Measurements from ENCODE around the gene BSPRY. TPM values are rescaled to one million over a fixed set of nuclear protein-coding genes. Genes with fewer than 3 reads are reported as not detected.

Gene BSPRY
- total and polyA plus RNA-seq, 2 experiments from 2014 or later: 4.8 to 6.6 TPM

DNA sequence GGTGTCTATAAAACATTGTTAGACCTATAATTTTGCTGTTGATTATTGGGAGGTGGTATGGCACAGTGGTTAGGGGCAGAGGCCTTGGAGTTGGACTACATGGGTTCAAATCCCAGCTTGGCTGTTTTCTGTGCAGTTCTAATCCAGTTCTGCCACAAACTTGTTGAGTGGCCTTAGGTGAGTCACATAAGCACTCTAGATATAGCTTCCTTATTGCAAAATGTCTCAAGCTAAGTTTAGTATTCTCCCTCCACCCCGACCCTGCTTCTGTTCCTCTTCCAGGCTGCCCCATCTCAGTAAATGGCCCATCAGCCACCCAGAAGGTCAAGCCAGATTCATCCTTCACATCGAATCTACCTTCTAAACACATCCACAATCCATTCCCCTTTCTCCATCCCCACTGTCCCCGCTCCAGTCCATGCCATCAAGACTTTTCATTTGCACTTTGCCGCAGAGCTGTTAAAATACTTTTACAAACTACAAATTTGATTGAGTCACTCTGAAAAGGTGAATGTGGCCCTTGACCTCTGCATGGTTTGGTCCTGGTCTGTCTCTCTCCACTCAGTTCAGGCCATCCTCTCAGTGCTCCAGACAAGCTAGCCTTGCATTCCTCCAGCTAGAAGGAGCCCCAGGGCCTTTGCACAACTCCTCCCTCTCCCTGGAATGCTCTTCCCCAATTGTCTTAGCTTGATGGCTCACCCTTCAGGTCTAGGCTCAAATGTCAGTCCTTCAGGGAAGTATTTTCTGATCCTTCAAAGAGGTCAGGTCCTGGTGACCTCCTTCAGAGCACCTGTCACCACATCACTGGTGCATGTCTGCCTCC is 37.4 kb downstream of the BSPRY start (continued):
- TF ChIP-seq, protein P1, sequence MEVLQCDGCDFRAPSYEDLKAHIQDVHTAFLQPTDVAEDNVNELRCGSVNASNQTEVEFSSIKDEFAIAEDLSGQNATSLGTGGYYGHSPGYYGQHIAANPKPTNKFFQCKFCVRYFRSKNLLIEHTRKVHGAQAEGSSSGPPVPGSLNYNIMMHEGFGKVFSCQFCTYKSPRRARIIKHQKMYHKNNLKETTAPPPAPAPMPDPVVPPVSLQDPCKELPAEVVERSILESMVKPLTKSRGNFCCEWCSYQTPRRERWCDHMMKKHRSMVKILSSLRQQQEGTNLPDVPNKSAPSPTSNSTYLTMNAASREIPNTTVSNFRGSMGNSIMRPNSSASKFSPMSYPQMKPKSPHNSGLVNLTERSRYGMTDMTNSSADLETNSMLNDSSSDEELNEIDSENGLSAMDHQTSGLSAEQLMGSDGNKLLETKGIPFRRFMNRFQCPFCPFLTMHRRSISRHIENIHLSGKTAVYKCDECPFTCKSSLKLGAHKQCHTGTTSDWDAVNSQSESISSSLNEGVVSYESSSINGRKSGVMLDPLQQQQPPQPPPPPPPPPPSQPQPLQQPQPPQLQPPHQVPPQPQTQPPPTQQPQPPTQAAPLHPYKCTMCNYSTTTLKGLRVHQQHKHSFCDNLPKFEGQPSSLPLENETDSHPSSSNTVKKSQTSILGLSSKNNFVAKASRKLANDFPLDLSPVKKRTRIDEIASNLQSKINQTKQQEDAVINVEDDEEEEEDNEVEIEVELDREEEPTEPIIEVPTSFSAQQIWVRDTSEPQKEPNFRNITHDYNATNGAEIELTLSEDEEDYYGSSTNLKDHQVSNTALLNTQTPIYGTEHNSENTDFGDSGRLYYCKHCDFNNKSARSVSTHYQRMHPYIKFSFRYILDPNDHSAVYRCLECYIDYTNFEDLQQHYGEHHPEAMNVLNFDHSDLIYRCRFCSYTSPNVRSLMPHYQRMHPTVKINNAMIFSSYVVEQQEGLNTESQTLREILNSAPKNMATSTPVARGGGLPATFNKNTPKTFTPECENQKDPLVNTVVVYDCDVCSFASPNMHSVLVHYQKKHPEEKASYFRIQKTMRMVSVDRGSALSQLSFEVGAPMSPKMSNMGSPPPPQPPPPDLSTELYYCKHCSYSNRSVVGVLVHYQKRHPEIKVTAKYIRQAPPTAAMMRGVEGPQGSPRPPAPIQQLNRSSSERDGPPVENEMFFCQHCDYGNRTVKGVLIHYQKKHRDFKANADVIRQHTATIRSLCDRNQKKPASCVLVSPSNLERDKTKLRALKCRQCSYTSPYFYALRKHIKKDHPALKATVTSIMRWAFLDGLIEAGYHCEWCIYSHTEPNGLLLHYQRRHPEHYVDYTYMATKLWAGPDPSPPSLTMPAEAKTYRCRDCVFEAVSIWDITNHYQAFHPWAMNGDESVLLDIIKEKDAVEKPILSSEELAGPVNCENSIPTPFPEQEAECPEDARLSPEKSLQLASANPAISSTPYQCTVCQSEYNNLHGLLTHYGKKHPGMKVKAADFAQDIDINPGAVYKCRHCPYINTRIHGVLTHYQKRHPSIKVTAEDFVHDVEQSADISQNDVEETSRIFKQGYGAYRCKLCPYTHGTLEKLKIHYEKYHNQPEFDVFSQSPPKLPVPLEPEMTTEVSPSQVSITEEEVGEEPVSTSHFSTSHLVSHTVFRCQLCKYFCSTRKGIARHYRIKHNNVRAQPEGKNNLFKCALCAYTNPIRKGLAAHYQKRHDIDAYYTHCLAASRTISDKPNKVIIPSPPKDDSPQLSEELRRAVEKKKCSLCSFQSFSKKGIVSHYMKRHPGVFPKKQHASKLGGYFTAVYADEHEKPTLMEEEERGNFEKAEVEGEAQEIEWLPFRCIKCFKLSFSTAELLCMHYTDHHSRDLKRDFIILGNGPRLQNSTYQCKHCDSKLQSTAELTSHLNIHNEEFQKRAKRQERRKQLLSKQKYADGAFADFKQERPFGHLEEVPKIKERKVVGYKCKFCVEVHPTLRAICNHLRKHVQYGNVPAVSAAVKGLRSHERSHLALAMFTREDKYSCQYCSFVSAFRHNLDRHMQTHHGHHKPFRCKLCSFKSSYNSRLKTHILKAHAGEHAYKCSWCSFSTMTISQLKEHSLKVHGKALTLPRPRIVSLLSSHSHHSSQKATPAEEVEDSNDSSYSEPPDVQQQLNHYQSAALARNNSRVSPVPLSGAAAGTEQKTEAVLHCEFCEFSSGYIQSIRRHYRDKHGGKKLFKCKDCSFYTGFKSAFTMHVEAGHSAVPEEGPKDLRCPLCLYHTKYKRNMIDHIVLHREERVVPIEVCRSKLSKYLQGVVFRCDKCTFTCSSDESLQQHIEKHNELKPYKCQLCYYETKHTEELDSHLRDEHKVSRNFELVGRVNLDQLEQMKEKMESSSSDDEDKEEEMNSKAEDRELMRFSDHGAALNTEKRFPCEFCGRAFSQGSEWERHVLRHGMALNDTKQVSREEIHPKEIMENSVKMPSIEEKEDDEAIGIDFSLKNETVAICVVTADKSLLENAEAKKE (CRISPR knock-in tag; IDR thresholded peaks at IDR 0.05): no peak
- TF ChIP-seq EZH2phosphoT487 (IDR thresholded peaks at IDR 0.05; ENCODE audit: unreplicated experiment) (no peak), CTCF (conservative IDR thresholded peaks at IDR 0.05; ENCODE audit: low read depth in 2 of 2) (no peak)

DNA sequence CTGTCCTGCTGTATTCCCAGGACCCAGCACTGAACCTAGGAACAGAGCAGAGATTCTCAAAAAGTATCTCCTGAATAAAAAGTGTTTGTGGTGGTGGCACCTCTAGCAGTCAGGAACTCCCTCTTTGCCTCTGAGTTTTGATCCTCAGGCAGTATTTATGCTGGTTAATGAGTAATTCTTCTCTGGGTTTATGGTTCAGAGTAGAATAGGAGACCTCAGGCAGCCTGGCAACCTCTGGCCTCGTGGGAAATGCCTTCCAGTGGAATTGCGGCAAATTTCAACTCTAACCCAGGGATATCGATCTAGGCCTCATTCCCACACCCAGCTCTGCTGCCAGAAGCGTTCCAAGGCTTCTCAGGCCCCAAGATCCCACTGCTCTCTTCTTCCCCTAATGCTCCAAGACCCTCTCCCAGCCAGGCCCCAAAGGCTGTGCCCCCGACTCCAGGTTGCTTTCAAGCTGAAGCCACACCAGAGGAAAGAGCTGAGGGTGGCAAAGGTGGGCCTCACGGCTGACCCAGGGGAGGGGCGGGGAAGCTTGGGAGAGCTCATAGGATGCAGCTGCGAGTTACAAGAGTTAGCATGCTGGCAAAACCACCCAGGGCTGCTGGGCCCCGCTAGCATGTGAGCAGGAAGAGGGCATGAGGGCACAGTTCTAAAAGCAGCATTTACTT is 38.4 kb downstream of the BSPRY start:
- Mint-ChIP-seq H3K27ac (no peak overlapping the region), H3K9me3 (no peaks in the 10 kb centered on the region), H3K4me1 (no peaks in the 10 kb centered on the region), H3K36me3 (ENCODE audit: low read depth) (peaks cover 8% of the 10 kb centered on the region; the same call in 1 of the 3 replicates), H3K27me3 (ENCODE audit: insufficient read depth, low read depth, poor library complexity) (peaks cover 5% of the 10 kb centered on the region), H3K4me3 (no peak overlapping the region)
- no peak overlapping the region for H2AFZ ChIP-seq
- H3K4me2 ChIP-seq: no peak overlapping the region
- H3K79me2 ChIP-seq (replicated peaks; ENCODE audit: insufficient read depth): no peaks in the 10 kb centered on the region
- no peaks in the 10 kb centered on the region for H3K27me3 ChIP-seq (ENCODE audit: insufficient read depth)
- H3K27ac ChIP-seq (ENCODE audit: low read depth): no peak overlapping the region
- no peaks in the 10 kb centered on the region for H3K9me2 ChIP-seq (ENCODE audit: insufficient read depth)
- no peaks in the 10 kb centered on the region for H3K36me3 ChIP-seq (ENCODE audit: insufficient read depth)
- DNase-seq (ENCODE audit: low spot score): no peak
- no peaks in the 10 kb centered on the region for H3K4me1 ChIP-seq (ENCODE audit: insufficient read depth)
- no peak for ATAC-seq
- peaks cover 2% of the 10 kb centered on the region; the same call in 1 of the 2 replicates for H4K20me1 ChIP-seq (replicated peaks; ENCODE audit: insufficient read depth)
- H3K4me3 ChIP-seq: no peak overlapping the region
- H3F3A ChIP-seq (replicated peaks; ENCODE audit: low read depth): no peaks in the 10 kb centered on the region
- TF ChIP-seq EZH2phosphoT487 (IDR thresholded peaks at IDR 0.05; ENCODE audit: unreplicated experiment) (no peak), ZNF331 (CRISPR knock-in tag; IDR thresholded peaks at IDR 0.05; ENCODE audit: low read depth) (no peak), JUNB (IDR thresholded peaks at IDR 0.05; ENCODE audit: unreplicated experiment) (no peak), CREB1 (CRISPR knock-in tag; IDR thresholded peaks at IDR 0.05; ENCODE audit: low read depth) (no peak), STAT1 (IDR thresholded peaks at IDR 0.05; ENCODE audit: unreplicated experiment) (no peak), EZH2 (IDR thresholded peaks at IDR 0.05; ENCODE audit: low read depth, unreplicated experiment) (no peak)
- TF ChIP-seq, protein P2, sequence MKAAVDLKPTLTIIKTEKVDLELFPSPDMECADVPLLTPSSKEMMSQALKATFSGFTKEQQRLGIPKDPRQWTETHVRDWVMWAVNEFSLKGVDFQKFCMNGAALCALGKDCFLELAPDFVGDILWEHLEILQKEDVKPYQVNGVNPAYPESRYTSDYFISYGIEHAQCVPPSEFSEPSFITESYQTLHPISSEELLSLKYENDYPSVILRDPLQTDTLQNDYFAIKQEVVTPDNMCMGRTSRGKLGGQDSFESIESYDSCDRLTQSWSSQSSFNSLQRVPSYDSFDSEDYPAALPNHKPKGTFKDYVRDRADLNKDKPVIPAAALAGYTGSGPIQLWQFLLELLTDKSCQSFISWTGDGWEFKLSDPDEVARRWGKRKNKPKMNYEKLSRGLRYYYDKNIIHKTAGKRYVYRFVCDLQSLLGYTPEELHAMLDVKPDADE (IDR thresholded peaks at IDR 0.05): no peak
- TF ChIP-seq, protein P3, sequence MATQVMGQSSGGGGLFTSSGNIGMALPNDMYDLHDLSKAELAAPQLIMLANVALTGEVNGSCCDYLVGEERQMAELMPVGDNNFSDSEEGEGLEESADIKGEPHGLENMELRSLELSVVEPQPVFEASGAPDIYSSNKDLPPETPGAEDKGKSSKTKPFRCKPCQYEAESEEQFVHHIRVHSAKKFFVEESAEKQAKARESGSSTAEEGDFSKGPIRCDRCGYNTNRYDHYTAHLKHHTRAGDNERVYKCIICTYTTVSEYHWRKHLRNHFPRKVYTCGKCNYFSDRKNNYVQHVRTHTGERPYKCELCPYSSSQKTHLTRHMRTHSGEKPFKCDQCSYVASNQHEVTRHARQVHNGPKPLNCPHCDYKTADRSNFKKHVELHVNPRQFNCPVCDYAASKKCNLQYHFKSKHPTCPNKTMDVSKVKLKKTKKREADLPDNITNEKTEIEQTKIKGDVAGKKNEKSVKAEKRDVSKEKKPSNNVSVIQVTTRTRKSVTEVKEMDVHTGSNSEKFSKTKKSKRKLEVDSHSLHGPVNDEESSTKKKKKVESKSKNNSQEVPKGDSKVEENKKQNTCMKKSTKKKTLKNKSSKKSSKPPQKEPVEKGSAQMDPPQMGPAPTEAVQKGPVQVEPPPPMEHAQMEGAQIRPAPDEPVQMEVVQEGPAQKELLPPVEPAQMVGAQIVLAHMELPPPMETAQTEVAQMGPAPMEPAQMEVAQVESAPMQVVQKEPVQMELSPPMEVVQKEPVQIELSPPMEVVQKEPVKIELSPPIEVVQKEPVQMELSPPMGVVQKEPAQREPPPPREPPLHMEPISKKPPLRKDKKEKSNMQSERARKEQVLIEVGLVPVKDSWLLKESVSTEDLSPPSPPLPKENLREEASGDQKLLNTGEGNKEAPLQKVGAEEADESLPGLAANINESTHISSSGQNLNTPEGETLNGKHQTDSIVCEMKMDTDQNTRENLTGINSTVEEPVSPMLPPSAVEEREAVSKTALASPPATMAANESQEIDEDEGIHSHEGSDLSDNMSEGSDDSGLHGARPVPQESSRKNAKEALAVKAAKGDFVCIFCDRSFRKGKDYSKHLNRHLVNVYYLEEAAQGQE (IDR thresholded peaks at IDR 0.05; ENCODE audit: unreplicated experiment): no peak
